DMS79 (cell line): ENCODE measurements around the gene DHX36.

ENCODE experiments used
- DNase-seq: peaks from one replicate; lab custom pipeline; 2025; lab: John Stamatoyannopoulos, UW

Gene DHX36

GRCh38 chr3:154290187-154290586, 34.1 kb downstream of the DHX36 start:
- DNase-seq: no peak

- DNase-seq: no peak
These were observed 39.1 kb downstream of the DHX36 start for GRCh38 chr3:154285221-154285620.

DNA sequence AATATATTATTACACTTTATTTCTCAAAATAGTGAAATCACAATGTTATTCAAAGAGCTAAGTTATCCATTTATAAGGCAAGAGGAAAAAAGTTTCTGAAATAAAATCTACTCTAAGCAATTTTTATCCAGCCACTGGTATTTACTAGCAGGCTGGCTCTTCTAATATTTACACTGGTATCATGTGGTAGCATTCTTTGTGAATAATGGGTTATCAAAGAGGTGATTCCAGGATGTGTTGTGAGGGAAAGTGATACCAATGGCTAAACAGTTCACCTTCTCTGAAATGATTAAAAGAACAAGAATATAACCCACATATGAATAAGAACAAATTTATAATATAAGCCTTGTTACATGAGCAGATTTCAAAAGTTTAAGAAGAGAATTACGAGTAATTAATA, 44.1 kb downstream of the DHX36 start:
- no peak for DNase-seq

DNA sequence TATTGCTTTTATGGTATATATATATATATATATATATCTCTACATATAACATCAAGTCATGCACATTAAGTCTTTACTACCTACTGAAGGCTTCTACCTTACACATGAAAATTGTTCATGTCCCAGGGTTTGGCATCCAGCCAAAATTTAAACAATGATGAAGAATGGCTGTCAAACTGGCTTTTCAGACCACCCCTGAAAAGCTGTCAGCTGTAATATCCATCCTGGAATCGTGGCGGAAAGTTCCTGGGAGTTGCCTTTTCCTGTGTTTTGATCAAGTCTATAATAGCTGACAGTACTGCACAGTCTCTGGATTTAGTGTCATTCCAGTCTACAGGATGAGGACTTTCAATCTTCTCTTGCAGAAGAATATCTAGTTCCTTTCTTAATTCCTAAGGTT, 48.3 kb downstream of the DHX36 start:
- DNase-seq: no peak

- no peak for DNase-seq
These were observed 49.0 kb downstream of the DHX36 start for GRCh38 chr3:154275292-154275691.

DNA sequence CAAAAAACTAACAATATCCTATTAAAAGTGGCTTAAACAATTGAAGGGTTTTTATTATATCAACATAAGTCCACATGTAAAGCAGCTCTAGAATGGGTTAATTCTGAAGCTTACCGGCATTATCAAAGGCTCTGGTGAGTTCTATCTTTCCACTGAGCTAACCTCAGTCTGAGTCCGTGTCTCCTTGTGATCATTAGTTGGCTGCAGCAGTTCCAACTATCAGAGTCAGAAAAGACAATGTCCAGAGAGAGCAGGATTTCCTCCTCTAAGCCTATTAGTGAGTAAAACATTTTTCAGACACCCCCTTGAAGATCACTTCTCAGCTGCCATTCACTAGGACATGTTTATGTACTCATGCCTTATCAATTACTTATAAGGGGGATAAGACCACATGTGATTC, 49.9 kb downstream of the DHX36 start:
- no peak for DNase-seq

- no peak for DNase-seq
These were observed 50.9 kb downstream of the DHX36 start for GRCh38 chr3:154273381-154273780.

DNA sequence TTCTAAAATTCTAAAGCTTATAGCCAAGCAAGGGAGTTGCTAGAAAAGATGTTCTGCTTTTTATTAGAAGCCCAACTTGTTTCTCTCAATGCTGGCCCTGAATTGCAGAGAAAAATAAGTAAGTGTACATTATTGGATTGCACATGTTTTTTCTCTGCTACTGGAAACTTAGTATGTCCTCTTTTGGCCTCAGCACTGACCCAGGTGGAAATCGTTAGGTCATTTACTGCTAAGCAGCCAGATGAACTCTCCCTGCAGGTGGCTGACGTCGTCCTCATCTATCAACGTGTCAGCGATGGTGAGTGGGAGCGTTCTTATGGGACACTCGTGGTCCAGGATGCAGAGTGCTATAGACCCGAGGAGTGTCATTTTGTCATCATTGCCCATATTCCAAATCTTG, 69.8 kb downstream of the DHX36 start:
- DNase-seq: no peak

DNA sequence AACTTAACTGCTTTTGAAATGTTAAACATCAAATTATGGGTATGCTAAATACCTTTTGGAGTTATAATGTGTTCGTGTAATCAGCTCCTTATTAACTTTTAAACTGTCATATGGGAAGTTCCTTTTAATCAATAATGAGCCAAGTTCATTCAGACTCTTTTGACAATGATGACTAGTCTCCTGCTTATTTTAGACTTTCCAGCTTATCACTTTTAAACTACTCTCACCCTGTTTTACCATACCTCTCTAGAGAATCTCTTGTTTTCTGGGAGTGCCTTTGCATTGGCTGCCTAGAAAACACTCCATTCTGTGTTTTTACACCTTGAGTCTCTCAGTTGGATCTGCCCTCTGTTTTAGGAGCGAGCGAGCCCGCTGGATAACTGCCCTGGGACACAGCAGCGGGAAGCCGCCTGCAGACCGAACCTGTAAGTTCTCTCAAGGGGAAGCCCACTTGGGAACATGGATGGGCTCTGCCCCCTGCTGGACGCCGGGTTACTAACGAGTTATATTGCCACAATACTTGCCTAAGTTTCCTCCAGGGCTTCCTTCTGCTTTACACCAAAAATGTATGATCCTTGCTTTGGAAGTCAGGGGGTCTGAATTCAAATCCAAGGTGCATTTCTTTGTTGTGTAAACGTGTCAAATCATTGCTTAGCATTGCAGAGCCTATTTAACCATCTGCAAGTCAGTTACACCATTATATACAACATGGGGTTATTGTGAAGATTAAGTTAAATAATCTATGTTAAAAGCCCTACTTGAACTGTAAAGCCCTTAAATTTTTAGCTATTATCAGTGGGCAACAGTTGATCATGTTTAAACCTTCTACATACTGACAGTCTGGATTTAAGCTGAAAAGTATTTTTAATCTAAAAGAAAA, 71.3 kb downstream of the DHX36 start:
- DNase-seq: peak; percentile 49

GRCh38 chr3:154251610-154252009, 72.7 kb downstream of the DHX36 start:
- DNase-seq: no peak

- DNase-seq: no peak
These were observed 74.0 kb downstream of the DHX36 start for GRCh38 chr3:154250291-154250690.

GRCh38 chr3:154247806-154248415, 76.4 kb downstream of the DHX36 start:
- no peak for DNase-seq

- DNase-seq: no peak
These were observed 79.6 kb downstream of the DHX36 start for GRCh38 chr3:154244644-154245043.

DNA sequence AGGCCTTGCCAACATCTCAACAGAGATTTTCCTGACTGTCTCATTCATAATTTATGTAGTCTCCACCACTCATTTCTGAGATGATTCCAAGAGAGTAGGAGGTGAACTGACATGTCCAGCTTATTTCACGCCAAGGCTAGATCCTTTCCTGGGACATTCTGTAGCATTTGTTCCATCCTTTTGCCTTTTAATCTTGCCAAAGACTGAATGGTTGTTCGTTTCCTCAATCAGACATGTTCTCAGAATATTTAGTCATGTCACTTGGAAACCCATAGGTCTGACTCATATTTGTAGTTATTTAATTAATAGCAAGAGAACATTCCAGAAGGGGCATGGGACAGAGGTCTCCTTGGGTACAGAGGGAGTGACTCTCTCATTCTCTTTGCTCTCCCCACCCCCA, 80.9 kb downstream of the DHX36 start:
- DNase-seq: no peak

GRCh38 chr3:154242766-154243165, 81.5 kb downstream of the DHX36 start:
- no peak for DNase-seq

DNA sequence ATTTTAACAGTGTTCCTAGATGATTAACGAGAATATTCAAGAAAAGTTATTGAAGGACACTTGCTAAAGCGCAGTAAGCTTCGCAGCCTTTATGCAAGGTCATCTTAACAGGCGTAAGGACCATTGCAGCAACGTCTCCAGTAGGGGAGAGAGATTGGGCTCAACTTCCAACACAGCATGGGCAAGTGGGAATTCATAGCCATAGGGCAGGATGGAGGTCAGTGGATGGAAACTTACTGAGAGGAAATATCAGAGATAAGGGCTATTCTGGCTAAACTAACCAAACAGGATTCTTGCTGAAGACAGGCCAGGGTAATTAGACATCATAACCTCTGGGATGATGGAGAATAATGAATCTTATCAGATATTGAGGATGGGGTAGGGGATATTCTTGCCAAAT, 82.8 kb downstream of the DHX36 start:
- no peak for DNase-seq

DNA sequence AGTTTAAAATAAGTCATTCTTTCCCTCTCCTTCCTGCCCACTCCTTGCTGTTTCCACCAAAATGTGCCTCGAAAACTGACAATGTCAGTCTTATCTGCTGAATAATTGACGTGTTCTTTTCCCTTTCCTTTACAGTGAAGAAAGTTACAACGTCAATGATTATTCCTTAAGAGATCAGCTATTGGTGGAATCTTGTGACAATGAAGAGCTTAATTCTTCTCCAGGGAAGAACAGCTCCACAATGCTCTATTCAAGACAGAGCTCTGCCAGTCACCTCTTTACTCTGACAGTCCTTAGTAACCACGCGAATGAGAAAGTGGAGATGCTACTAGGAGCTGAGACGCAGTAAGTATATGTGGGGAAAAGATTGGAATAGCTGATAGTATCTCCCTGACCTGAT, 84.1 kb downstream of the DHX36 start:
- no peak for DNase-seq

GRCh38 chr3:154236331-154236730, 88.0 kb downstream of the DHX36 start:
- DNase-seq: no peak

GRCh38 chr3:154235330-154235729, 89.0 kb downstream of the DHX36 start:
- no peak for DNase-seq

DNA sequence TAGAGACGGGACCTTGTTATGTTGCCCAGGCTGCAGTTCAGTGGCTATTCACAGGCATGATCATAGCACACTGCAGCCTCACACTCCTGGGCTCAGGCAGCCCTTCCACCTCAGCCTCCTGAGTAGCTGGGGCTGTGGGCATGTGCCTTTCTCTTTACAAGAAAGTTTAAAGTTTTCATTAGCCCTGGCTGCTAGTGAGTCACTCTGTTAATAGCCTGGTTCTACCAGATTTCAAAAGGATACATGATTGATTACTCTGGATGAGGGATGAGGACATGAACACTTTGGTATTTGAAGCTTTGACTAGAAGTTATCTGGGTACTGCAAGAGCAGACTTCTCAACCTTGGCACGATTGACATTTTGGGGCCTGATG, 95.1 kb downstream of the DHX36 start:
- no peak for DNase-seq

GRCh38 chr3:154228561-154229216, 95.6 kb downstream of the DHX36 start:
- DNase-seq: no peak

- DNase-seq: no peak
These were observed 96.8 kb downstream of the DHX36 start for GRCh38 chr3:154227531-154227930.

- DNase-seq: no peak
These were observed 98.8 kb downstream of the DHX36 start for GRCh38 chr3:154225536-154225935.
